B cell (primary cell): ENCODE data around the gene GPR176.

Experiments
- CTCF ChIP-seq: fragments of 200-600 bp; IDR thresholded peaks from one replicate; pipeline ENCODE4 v1.8.0; 2022; ENCODE audit warnings: antibody characterized with exemption, mild to moderate bottlenecking
- EZH2 ChIP-seq: IDR thresholded peaks from 2 replicates; pipeline ENCODE4 v1.6.1; 2012; ENCODE audit warnings: borderline replicate concordance, low read depth, mild to moderate bottlenecking, moderate library complexity, low read length; ENCODE audit not compliant: insufficient read depth, poor library complexity, severe bottlenecking

- TF ChIP-seq CTCF (no peak), EZH2 (no peak)
These were observed 99.9 kb downstream of the GPR176 start for GRCh38 chr15:39820050-39820602.
